HG03442 (cell line): ENCODE results near the gene NUDT16L1.
"Not testable (repeated sequence)": the region's sequence is repeated elsewhere in the genome, so short reads cannot be mapped to it uniquely, and the experiment has no call there.

Experiments used
- ATAC-seq: cut with Tn5 transposase; IDR thresholded peaks from one replicate; pipeline ENCODE4 v1.9.1; 2021; ENCODE audit warnings: mild to moderate bottlenecking, moderate library complexity; ENCODE audit not compliant: unreplicated experiment

Gene NUDT16L1

GRCh38 chr16:4713663-4714501 lies 20.5 kb downstream of the NUDT16L1 start:
- ATAC-seq, result no peak

- no peak for ATAC-seq
These were observed 21.6 kb downstream of the NUDT16L1 start for GRCh38 chr16:4714996-4715395.

GRCh38 chr16:4718466-4718865 lies 25.1 kb downstream of the NUDT16L1 start:
- no peak for ATAC-seq

- ATAC-seq, result no peak
These were observed 29.9 kb downstream of the NUDT16L1 start for GRCh38 chr16:4723071-4723767.

GRCh38 chr16:4724661-4725270 lies 31.4 kb downstream of the NUDT16L1 start:
- ATAC-seq, result no peak

GRCh38 chr16:4726616-4727015 lies 33.3 kb downstream of the NUDT16L1 start:
- no peak for ATAC-seq

GRCh38 chr16:4728676-4729075 lies 35.3 kb downstream of the NUDT16L1 start:
- ATAC-seq, result no peak

- no peak for ATAC-seq
These were observed 36.5 kb downstream of the NUDT16L1 start for GRCh38 chr16:4729876-4730275.

- no peak for ATAC-seq
These were observed 39.9 kb downstream of the NUDT16L1 start for GRCh38 chr16:4733211-4733742.

GRCh38 chr16:4733747-4734062 lies 40.3 kb downstream of the NUDT16L1 start:
- ATAC-seq, result no peak

- ATAC-seq, result peak; percentile 81
These were observed 40.8 kb downstream of the NUDT16L1 start, which contains the start of the genes ANKS3 and DNAAF8 for GRCh38 chr16:4734063-4734729. Gene ANKS3 (minus strand): TSS chr16:4734271. CDS start chr16:4730149, 4,122 bp downstream. Gene DNAAF8 (plus strand): TSS chr16:4734537. CDS start chr16:4736515, 1,978 bp downstream.

GRCh38 chr16:4734730-4735535 lies 41.6 kb downstream of the NUDT16L1 start:
- ATAC-seq, result peak; percentile 40

- no peak for ATAC-seq
These were observed 43.2 kb downstream of the NUDT16L1 start for GRCh38 chr16:4736546-4736945.

- ATAC-seq, result no peak
These were observed 44.2 kb downstream of the NUDT16L1 start for GRCh38 chr16:4737545-4737944.

- ATAC-seq, result not testable (repeated sequence)
These were observed 45.0 kb downstream of the NUDT16L1 start for GRCh38 chr16:4738370-4738769.

GRCh38 chr16:4743226-4743878 lies 50.0 kb downstream of the NUDT16L1 start:
- no peak for ATAC-seq

GRCh38 chr16:4744555-4745273 lies 51.4 kb downstream of the NUDT16L1 start:
- no peak for ATAC-seq

GRCh38 chr16:4745274-4745569 lies 51.9 kb downstream of the NUDT16L1 start:
- no peak for ATAC-seq
